Activated CD8-positive, alpha-beta memory T cell treated with anti-CD3 and anti-CD28 coated beads, Interleukin-2, amount 50 U/mL, for 1 hour (primary cell): ENCODE results near the gene ST3GAL3.
A peak's percentile ranks its signal among the peaks of the same experiment; 100 is the strongest.

Experiments used
- DNase-seq: peaks from one replicate; pipeline ENCODE4 v3.0.0-alpha.2; 2020; ENCODE audit errors: extremely low read depth

ST3GAL3 gene

DNA sequence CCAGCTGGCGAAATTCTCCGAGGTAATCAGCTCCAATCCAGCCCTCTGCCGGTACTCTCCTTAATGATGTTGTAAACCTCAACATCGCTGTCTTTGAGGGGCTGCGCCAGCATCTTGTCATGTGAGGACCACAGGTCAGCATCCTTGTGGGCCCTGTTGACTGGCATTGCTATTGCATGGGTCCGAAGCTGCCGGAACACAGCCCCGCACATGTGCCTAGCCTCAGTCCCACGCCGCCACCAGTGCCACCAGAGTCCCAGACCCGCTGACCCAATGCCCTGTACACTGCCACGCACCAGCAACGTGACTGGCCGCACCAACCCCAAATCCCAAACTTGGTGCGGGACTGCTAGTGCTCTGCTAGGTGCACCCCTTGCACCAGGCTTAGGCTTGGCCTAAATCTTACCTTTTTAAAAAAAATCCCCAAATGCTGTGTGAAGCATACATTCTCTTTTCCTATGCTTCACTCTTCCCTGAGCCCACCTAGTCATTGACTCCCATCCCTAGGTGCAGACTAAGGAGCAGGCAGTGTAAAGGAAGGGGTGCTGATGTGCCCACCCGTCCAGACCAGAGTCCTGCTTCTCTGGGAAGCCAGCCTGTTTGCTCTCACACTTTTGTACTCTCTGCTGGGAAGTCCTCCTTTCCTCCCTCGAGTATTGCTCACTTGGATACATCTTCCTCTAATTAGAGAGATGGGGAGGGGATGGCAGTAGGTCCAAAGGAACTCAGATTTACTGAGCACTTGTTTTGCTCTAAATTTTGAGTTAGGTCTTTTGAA lies 144.4 kb downstream of the ST3GAL3 start:
- no peak for DNase-seq

GRCh38 chr1:43853161-43853921 lies 146.0 kb downstream of the ST3GAL3 start:
- DNase-seq, result peak; percentile 4

- no peak for DNase-seq
Measured at GRCh38 chr1:43854473-43854872, 147.1 kb downstream of the ST3GAL3 start.

DNA sequence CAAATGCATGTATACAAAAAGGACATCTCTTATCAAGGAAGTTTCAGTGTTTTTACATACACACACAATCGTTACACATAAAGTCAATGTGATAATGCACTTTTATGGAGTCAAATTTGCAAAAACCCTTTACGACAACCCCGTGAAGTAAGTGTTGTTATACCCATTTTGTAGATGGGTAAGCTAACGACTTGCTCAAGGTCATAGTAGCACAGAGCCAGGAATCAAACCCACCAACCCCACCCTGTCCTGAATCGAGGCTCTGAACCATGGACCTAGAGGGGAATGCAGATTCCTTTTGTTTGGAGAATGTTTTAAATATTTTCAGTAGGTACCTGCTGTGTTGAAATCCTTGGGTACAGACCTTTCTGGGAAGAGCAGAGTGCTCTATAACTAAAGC lies 148.9 kb downstream of the ST3GAL3 start:
- DNase-seq, result no peak

DNA sequence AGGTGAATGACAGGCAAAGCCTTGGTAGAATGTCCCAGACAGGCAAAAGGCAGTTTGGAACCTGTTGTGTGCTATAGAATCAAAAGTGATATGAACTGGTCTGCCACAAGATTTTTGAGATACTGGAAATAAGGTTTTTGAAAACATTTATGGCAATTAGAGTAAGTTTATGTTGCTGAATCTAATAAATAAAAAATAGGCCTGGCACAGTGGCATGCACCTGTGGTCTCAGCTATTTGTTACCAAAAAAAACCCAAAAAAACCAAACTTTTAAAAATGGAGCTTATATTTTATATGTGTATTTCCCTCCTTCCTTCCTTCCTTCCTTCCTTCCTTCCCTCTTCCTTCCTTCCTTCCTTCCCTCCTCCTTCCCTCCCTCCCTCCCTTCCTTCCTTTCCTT lies 149.8 kb downstream of the ST3GAL3 start:
- DNase-seq, result no peak

DNA sequence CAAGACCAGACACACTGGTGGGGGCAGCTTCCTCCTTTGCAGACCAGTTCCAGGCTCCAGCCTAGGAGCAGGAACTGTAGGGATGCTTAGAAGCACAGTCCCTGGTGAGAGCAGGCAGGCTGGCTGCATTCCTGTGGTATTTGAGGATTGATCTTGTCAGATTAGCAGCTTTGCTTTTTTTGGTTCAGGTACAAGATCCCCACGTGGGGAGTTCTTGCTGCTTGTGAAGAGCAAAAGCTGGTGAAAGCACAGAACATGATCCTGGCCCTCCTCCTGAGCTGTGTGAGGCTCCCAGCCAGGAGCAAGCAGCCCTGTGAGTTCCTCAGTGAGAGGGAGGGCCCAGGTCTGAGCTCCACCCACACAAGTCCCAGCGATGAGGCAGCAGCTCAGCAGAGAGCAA lies 151.0 kb downstream of the ST3GAL3 start:
- DNase-seq, result no peak

GRCh38 chr1:43861337-43861736 lies 154.0 kb downstream of the ST3GAL3 start:
- DNase-seq, result no peak

- DNase-seq, result no peak
Measured at GRCh38 chr1:43861988-43862735, 154.8 kb downstream of the ST3GAL3 start.

- no peak for DNase-seq
Measured at GRCh38 chr1:43864111-43865045, 157.0 kb downstream of the ST3GAL3 start.

GRCh38 chr1:43866201-43866600 lies 158.9 kb downstream of the ST3GAL3 start:
- DNase-seq, result no peak

DNA sequence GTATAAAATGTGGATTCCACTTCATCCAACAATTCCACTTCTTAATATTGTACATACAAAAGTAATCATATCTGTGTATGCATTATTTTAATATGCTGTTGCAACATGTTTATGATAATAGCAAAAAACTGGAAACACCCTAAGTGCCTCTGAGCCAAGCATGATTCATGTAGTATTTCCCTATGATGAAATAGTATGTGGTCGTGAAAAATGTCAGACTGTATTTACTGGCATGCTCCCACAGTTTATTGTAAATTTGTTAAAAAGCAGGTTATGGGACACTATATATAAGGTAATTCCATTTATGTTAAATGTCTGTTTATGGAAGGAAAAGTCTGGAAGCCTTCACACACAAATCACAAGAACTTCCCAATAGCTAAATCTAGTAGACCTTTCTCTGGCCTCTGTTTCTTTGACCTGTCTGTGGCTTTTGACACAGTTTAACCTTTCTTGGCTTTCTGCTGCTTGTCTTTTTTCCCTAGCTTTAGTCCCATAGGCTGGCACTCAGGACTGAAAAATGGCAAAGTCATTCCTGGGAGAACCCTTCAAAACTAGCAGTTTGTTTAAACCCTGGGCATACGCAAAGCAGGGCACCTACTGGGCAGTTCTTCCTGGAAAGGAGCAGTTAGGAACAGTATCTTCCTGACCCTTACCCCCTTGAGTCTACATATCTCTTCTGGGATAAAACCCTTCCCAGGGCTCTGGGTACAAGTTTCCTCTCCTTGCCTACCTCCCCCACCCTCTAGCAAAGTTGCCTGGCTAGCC lies 160.8 kb downstream of the ST3GAL3 start:
- no peak for DNase-seq

DNA sequence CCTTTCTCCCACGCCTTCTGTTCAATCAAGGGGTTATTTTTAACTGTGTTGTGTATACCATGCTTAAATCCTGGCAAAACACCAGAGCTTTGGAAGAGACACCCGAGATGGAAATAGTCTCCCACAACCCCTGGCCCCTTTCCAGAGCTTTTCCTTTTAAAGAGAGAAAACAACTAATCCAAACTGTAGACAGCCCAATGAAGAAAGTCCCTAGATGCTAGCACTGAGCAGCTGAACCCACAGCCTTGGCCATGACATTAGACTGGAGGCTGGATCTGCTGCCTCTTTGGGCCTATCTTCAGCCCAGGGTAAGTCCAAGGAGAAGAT lies 161.4 kb downstream of the ST3GAL3 start:
- no peak for DNase-seq

DNA sequence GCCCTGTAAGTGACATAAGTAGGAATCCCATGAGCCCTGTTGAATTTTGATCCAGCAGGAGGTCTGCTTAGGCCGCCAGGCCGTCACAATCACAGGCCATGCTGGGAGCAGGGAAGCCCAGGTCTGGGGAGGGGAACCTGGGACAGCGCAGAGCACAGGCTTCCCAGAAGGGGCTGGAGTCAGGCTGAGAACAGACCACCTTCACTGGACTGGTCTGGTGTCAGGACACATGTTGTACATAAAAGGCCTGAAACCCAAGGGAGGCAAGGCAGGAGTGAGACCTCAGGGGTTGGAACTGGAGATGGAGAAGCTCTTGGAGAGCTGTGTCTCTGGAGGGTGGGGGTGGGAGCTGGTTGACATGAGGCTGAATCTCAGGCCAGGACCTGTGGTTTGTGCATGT lies 163.0 kb downstream of the ST3GAL3 start:
- no peak for DNase-seq

DNA sequence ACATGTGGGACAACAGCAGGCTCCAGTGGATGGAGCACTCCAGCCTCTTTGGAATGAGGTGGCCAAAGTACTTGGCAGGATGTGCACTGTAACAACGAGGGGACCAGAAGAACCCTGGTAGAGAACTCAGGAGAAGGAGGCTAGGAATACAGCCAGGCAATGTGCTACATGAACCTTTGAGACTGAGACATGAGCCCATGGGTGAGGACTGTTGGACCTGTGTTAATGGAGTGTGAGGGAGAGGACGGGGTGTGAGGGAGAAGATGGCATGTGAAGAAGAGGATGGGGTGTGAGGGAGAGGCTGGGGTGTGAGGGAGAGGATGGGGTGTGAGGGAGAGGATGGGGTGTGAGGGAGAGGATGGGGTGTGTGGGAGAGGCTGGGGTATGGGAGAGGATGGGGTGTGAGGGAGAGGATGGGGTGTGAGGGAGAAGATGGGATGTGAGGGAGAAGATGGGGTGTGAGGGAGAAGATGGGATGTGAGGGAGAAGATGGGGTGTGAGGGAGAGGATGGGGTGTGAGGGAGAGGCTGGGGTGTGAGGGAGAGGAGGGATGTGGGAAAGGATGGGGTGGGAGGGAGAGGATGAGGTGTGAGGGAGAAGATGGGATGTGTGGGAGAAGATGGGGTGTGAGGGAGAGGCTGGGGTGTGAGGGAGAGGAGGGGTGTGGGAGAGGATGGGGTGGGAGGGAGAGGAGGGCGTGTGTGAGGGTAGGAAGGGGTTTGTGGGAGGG lies 164.0 kb downstream of the ST3GAL3 start:
- DNase-seq, result no peak

DNA sequence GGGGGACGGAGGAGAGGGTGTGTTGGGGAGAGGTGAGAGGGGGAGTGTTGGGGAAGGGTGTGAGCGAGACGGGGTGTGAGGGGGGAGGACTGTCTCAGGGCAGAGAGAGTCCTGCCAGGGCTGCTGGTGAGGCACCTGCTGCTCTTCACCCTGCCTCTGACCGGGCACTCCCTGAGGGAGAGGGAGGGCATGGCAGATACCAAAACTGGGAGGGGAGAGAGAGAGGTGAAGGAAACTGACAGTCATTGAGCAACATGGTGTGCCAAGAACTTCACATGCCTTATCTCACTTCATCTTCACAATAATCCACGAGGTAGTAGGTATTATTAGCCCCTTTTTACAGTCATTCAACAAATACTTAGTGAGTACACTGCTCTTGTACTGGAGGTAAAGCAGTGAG lies 164.9 kb downstream of the ST3GAL3 start:
- DNase-seq, result no peak

- DNase-seq, result no peak
Measured at GRCh38 chr1:43873851-43874250, 166.5 kb downstream of the ST3GAL3 start.

GRCh38 chr1:43874716-43875115 lies 167.4 kb downstream of the ST3GAL3 start:
- no peak for DNase-seq

DNA sequence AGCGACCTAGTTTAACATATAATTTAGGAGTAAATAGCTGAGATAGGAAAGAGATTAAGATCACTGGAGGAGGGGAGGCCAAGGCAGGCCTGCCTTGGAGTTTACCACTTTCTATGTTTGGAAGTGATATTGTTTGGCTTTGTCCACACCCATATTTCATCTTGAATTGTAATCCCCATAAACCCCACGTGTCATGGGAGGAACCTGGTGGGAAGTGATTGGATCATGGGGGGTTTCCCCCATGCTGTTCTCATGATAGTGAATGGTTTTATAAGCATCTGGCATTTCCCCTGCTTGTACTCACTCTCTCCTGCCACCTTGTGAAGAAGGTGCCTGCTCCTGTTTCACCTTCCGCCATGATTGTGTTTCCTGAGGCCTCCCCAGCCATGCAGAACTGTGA lies 168.0 kb downstream of the ST3GAL3 start:
- no peak for DNase-seq

- DNase-seq, result no peak
Measured at GRCh38 chr1:43877101-43877500, 169.8 kb downstream of the ST3GAL3 start.

GRCh38 chr1:43878440-43878839 lies 171.1 kb downstream of the ST3GAL3 start:
- DNase-seq, result no peak
